ENCODE results near the gene RNF151.

- TF ChIP-seq CTCF (conservative IDR thresholded peaks at IDR 0.05) = no peak
- no peak for TF ChIP-seq ZFX (IDR thresholded peaks at IDR 0.05)
These were observed 32.5 kb downstream of the RNF151 start for GRCh38 chr16:1998852-1999801.
